ENCODE measurements around the gene TOR4A.

TOR4A gene

DNA sequence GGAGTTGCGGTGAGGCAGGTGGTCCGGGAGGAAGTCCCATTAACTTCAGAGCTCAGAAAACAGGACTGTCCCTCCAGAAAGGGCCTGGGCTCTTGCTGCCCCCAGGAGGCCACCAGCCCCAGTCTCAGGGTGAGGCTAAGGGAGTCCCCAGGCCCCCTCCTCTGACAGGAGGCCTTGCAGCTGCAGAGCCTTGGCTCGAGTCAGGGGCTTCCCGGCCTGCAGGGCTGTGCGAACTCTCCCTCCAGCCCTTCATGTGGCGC lies 29.7 kb upstream of the TOR4A start:
- TF ChIP-seq, protein P1, sequence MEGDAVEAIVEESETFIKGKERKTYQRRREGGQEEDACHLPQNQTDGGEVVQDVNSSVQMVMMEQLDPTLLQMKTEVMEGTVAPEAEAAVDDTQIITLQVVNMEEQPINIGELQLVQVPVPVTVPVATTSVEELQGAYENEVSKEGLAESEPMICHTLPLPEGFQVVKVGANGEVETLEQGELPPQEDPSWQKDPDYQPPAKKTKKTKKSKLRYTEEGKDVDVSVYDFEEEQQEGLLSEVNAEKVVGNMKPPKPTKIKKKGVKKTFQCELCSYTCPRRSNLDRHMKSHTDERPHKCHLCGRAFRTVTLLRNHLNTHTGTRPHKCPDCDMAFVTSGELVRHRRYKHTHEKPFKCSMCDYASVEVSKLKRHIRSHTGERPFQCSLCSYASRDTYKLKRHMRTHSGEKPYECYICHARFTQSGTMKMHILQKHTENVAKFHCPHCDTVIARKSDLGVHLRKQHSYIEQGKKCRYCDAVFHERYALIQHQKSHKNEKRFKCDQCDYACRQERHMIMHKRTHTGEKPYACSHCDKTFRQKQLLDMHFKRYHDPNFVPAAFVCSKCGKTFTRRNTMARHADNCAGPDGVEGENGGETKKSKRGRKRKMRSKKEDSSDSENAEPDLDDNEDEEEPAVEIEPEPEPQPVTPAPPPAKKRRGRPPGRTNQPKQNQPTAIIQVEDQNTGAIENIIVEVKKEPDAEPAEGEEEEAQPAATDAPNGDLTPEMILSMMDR (IDR thresholded peaks at IDR 0.05; ENCODE audit: low read depth, low read length), result no peak
- no peak overlapping the region for H3K4me3 ChIP-seq (ENCODE audit: low read depth, low read length)
- no peak for DNase-seq (ENCODE audit: low read depth)

DNA sequence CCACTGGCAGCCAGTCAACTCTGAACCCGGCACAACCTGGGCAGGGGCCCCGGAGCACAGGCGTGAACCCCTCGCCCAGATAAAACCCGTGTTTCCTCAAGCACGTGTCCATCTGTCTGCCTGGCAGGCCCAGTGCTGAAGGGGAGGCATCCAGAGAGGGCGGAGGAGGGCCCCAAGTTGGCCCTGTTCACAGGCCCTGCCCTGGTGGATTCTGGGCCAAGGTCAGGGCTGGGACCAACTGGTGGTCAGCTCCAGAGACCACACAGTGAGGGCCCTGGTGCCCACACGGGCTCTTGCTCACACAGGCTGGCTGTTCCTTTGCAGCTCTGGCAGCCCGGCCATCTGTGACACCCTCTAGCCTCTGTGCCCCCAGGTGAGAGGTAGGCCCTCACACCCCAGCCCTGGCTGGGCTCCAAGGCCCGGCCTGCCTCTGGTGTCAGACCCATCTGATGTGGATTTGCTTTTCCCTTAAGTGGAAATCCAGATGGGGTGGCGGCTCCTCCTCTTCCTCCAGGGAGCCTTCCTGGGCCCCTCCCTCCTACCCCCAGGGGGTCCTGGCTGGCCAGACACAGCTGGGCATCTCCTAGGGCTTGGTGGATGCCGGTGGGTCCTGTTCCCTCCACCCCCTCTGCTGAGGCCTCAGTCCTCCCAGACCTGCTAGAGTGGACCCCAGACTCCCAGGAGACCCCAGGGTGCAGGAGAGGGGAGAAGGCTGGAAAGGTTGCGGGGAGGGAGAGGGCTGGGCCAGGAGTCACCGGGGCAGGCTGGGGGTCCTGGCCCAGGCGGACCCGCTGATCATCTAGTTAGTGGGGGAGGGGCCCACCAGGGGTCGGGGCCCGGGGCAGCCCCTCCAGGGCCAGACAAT lies 27.0 kb upstream of the TOR4A start:
- no peak overlapping the region for H3K4me3 ChIP-seq (ENCODE audit: low read depth, low read length)
- no peak for DNase-seq (ENCODE audit: low read depth)
- TF ChIP-seq, protein P1 (IDR thresholded peaks at IDR 0.05; ENCODE audit: low read depth, low read length), result no peak
- TF ChIP-seq, protein P2, sequence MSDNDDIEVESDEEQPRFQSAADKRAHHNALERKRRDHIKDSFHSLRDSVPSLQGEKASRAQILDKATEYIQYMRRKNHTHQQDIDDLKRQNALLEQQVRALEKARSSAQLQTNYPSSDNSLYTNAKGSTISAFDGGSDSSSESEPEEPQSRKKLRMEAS (IDR thresholded peaks at IDR 0.05; ENCODE audit: low read depth, low read length), result no peak
- no peak for TF ChIP-seq POLR2A (IDR thresholded peaks at IDR 0.05; ENCODE audit: extremely low read depth, insufficient read length)
- TF ChIP-seq MYC (IDR thresholded peaks at IDR 0.05; ENCODE audit: low read depth, low read length), result no peak

DNA sequence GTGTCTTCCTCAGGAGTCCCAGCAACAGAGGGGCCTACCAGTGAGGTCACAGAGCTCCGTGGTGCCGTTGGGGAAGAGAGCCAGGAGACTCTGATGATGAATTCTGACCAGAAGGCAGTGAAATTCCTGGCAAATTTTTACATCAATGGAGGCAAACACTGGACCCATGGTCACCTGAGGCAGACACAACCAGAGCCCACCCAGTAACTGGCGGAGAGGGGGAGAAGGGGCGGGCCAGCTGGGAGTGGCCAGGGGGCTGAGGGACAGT lies 26.4 kb upstream of the TOR4A start, which contains the start of gene STPG3:
Gene STPG3, plus strand, starts transcription at position 93 of the 268 bp plus-strand sequence. Its CDS starts 1 bp downstream, at position 94.
- no peak within 1 kb of the TSS for H3K4me3 ChIP-seq (ENCODE audit: low read depth, low read length)
- no peak for DNase-seq (ENCODE audit: low read depth)
- TF ChIP-seq, protein P2 (IDR thresholded peaks at IDR 0.05; ENCODE audit: low read depth, low read length), result no peak
- TF ChIP-seq POLR2A (IDR thresholded peaks at IDR 0.05; ENCODE audit: extremely low read depth, insufficient read length) (no peak), MYC (IDR thresholded peaks at IDR 0.05; ENCODE audit: low read depth, low read length) (no peak)
- TF ChIP-seq, protein P1 (IDR thresholded peaks at IDR 0.05; ENCODE audit: low read depth, low read length), result no peak

DNA sequence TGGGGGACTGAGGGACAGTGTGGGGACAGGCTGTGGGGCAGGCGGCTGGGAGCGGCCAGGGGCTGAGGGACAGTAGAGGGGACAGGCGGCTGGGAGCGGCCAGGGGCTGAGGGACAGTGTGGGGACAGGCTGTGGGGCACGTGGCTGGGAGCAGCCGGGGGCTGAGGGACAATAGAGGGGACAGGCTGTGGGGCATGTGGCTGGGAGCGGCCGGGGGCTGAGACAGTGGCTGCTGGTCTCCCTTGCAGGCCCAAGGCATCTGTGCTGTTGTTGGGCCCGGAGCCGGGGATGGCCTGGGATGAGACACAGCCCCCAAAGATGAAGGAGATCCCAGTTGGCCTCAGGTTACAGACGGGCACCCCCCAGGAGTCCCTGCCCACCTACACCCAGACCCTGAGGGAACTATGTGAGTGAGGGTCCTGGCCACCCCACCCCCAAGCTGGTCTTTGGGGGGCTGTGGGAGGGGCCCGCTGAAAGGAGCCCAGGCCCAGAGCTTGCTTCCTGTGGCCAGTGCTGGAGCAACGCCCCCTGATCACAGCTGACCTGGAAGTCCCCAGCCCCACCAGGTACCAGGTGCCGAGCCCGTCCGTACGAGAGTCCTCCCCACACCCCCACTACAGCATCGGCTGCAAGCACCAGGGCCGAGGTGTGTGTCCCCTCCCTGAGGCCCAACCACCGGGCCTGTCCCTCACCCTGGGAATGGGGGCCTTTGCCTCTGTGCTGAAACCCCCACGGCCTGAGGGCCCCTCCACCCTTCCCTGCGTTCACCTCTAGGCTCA lies 25.8 kb upstream of the TOR4A start:
- TF ChIP-seq, protein P1 (IDR thresholded peaks at IDR 0.05; ENCODE audit: low read depth, low read length), result no peak
- TF ChIP-seq, protein P2 (IDR thresholded peaks at IDR 0.05; ENCODE audit: low read depth, low read length), result no peak
- no peak overlapping the region for H3K4me3 ChIP-seq (ENCODE audit: low read depth, low read length)
- no peak for DNase-seq (ENCODE audit: low read depth)

DNA sequence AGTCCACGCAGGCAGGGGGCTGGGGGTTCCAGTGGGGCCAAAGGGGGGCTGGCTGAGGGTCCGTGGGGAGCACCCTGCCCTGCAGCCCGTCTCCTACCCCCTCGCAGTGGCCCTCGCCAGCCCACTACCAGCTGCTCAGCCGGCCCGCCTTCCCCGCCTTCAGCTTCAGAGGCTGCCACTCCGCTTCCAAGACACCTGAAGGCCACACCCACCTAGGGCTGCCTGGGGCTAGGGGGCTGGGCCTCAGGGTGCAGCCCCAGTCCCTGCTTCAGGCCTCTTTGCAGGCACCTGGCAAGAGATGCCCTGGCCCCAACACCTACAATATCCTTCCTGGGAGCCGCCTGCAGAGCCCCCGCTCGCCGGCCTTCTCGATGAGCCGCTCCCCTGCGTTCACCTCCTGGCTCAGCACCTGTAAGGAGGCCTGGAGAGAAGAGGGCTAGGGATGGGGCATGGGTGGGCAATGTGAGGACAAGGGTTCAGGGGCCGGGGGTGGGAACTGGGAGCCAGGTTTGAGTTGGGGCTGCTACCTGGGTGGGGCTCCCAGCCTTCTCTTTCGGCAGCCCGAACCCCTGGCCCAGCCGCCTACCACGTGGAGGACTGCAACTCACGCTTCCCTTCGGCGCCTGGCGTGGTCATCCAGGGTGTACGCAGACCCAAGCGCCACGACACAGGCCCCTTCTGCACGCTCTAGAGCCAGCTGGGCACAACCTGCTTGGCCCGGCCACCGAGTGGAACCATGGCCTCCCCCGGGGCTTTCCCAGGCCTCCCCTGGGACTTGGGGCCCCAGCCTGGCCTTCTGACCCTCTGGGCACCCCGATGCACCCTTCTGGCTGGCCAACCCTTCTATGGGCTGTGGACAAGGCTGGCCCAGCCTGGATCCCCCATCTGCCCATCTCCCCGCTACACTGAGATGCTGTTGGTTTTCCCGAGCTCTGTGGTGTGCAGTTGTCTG lies 24.7 kb upstream of the TOR4A start:
- TF ChIP-seq MYC (IDR thresholded peaks at IDR 0.05; ENCODE audit: low read depth, low read length) (no peak), POLR2A (IDR thresholded peaks at IDR 0.05; ENCODE audit: extremely low read depth, insufficient read length) (no peak)
- TF ChIP-seq, protein P1 (IDR thresholded peaks at IDR 0.05; ENCODE audit: low read depth, low read length), result no peak
- no peak for DNase-seq (ENCODE audit: low read depth)
- H3K4me3 ChIP-seq (ENCODE audit: low read depth, low read length), result no peak overlapping the region
